ENCODE data around the gene UQCR11.

GRCh38 chr19:1613808-1614570 is 8.7 kb upstream of the UQCR11 start:
- TF ChIP-seq CTCF (conservative IDR thresholded peaks at IDR 0.05; ENCODE audit: low read depth, low read length) (no peak), EZH2 (IDR thresholded peaks at IDR 0.05; ENCODE audit: borderline replicate concordance, low read depth, low read length, poor library complexity, severe bottlenecking) (no peak)

Measured in A673 (cell line).